Glomerular endothelial cell (primary cell): ENCODE data around the gene GCFC2. TPM values are rescaled to one million over a fixed set of nuclear protein-coding genes. Genes with fewer than 3 reads are reported as not detected.

Experiments
- DNase-seq: peaks from one replicate; pipeline ENCODE4 v3.0.0-alpha.2; 2011; ENCODE audit warnings: low read depth, low spot score; ENCODE audit errors: extremely low read depth
- total RNA-seq: library from RNA; depleted of rRNA; stranded (reverse); fragments of >200 nt; gene quantifications from 2 replicates; pipeline ENCODE4 v1.2.3, GENCODE V29; 2015

GCFC2 gene
- total RNA-seq, 1 donor from 2014 or later: 20.4 TPM

DNA sequence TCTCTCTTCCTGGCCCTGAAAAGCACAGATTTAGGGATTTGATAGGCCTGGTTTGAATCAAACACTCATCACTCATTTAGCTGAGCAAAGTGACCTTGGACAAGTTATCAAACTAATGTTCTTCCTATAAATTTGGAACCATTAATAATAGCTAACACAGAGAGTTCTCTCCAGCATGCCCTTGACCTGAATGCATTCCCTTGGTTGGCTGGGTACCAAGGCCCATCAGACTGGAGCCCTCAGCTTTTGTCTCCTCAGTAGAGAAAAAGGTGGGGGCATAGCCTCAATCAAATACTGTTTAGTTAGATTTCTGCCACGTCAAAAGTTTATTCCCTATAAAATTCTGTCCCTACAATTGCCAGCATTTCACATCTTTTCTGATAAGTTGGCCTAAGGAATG lies 77.9 kb downstream of the GCFC2 start:
- DNase-seq: no peak

DNA sequence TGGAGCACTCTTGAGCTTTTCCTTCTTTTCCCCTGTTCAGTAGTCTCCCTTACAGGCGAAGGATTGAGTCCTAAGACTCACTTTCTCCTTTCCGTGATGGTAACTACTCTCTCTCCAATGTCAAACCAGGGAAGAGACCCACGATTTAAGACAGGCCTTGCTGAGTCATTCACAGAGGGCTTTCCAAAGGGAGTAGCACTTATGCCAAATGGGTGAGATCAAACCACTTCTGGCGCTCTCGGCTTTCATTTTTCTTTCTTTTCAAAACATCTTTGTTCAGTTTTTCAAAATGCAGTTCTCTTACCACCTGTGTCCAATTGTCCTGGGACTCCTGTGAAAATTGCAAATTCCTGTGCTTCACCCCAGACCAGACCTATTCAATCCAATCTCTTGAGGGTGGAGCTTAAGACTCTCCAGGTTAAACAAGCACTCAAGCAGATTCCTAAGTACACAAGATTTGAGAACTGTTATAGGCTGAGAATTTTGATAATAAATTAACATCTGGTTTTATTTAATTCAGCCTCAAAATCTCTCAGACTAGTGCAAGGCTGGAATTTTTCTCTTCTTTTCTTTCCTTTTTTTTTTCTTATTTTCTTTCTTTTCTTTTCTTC lies 78.5 kb downstream of the GCFC2 start:
- DNase-seq: no peak

DNA sequence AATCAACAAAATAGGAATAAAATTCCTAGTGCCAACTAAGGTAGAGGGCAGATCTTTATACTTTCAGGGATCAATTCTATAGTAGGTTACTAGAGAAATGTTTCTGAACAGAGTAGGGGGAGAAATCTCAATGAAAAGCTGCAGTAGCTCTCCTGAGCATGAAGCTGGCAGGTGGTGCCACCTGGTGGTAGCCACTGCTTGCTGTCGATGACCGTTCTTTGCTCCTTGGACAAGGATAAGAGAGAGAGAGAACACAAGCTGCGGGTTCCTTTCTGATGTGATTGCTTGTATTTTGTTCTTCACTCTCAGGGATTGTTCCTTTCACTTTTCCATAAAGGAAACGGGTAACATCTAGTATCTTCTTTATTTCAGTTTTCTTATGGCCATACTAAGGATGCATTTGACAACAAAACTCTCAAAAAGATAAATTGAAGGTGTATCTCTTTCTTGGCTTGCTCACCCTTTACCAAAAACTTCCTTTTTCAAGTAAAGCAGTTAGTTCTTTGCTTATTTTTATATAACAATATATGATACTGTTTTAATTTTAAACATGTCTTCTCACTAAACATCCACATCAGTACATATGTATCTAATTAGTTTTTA lies 82.7 kb downstream of the GCFC2 start:
- peak; percentile 66 for DNase-seq

DNA sequence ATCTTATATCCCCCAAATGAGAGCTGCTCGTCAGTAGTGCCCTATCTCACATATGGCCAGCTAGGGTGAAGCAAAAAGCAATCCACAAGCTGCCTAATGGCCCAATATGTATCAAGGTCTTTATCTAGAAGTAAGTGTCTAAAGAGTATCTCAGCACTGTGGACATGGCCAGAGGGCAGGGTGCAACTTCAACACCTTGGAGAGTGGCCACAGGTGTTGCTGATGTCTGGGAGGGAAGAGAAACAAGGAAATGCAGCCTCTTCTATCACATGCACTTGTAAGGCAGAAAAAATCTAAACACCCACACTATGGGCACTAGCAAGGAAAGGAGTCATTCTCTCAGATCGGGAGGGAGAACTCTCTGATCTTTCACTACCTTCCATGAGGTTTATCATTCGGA lies 87.8 kb downstream of the GCFC2 start:
- no peak for DNase-seq

DNA sequence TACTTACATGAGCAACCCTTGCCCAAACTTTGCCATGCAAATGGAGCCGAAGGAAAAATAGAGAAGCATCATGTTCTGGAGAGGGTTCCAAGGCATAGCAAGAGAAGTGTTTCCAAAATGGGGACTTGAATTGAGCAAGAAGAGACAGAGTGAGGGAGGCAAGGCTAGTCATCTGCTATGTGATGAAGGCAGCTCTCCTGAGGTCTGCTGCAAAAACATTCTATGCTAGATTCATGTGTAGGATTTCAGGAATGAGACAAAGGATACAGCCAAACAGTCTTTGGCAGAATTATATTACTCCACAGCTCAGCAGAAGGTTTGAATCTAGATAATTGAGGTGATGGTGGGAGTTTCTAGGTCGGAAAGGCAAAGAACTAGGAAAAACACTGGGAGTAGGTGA lies 88.2 kb downstream of the GCFC2 start:
- DNase-seq: no peak

DNA sequence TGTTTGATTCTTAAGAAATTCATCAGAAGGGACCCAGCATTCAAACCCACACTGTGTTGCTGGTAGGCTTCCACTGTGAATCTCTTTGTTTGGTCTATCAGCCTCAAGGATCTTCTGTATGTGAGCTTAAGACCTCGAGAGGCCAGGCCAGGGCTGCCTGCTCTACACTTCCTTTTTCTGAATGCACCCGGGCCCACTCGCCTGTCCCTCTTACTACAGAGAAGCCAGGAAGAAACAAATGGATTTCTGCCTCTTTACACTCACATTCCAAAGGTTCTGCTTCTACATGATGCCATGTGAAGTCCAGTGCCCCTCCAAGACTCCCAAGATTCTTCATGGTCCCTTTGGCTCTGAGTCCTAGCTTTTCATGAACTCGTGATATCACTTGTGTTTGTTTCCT lies 89.5 kb downstream of the GCFC2 start:
- DNase-seq: no peak

DNA sequence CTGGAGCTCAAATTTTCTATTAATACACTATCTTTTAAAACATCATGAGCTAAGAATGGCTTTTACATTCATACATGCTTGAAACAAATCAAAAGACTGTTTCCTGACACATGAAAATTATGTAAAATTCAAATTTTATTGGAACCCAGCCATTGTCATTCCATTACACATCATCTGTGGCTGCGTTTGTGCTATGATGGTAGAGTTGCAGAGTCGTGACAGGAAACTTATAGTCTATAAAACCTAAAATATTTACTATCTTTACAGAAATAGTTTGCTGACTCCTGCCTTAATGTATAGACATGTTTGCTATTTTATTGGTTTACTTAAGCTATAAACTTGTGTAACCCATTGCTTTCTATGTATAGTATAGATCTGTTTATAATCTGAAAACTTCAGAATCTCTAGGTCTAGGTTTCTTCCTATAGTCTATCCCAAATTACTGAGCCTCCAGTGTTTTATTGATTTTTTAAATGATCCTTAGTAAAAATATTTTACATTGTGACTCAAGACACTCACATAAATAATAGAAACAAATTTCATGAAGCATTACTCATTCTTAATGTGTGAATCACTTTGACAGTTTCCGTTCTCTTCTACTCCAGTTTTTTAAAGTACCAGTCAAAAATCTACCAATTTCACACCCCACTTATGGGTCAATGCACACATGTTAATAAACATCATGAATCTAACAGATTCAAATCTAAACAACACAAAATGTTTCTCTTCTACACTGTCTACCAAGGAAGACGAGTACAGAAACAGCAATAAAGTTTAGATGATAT lies 90.6 kb downstream of the GCFC2 start:
- no peak for DNase-seq

DNA sequence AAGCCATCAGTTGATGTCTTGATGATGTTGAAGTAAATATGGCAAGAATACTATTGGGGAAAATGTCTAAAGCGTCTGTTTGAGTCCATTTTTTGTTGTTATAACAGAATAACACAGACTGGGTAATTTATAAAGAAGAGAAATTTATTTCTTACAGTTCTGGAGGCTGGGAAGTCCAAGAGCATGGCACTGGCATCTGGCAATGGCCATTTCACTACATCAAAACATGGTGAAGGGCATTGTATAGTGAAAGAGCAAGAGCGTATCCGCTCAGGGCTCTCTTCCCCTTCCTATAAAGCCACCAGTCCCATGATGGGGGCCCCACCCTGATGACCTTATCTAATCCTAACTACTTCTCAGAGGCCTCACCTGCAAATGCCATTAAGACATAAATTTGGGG lies 93.8 kb downstream of the GCFC2 start:
- no peak for DNase-seq

DNA sequence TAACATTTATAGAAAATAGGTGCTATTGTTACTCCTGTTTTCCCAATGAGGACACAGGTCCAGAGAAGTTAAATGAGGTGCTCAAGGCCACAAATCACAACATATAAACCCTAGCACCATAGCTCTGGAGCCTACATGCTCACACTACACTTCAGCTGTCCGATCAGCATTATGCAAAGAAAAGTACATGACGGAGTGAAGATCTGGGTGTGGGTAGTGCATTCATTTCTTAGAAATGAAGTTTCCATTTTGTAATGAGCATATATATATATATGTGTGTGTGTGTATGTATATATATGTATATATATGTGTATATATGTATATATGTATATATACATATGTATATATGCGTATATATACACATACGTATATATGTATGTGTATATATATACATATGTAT lies 94.3 kb downstream of the GCFC2 start:
- no peak for DNase-seq

DNA sequence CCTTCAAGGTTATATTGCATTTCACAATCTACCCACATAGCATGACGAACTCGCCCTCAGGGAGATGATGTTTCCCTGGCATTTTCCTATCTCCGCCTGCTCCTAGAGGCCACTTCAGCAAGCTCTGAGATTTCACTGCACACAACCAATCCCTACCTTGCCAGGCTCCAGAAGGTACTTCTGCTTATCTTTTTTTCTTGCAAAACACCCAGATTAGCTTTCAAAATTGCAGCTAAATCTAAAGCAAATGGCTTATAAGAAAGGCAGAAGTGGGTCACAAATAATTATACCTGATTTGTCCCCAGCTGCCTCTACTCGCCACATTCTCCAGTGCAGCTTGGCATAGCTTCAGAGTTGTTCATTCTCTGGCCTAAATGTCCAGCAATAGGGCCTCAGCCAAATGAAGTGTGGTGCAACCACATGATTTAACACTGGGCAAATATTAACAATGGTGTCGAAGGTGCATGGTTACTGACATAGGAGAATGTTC lies 96.5 kb downstream of the GCFC2 start:
- no peak for DNase-seq

DNA sequence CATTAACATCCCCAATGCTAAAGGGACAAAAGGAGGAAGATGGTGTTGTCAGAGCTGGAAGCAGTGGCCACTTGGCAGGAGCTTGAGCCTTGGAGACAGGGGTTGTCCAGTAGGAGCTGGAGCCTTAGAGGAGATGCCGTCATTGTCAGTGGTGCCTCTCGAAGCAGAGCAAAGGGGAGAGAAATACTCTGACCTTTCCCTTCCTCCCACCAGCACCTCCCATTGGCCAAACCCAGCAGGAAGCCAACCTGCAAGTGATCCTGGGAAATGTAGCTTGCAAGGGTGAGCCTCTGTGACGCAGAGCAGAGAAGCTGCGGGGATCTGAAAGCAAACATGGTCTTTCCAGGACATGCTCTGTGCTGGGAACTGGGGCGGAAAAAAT lies 97.9 kb downstream of the GCFC2 start:
- no peak for DNase-seq

Other genes with a start within 250 kb of the GCFC2 start
- 114 and 140 TPM in 2 replicates for gene EVA1A, start 150.0 kb downstream of the GCFC2 start, total RNA-seq
- 33.0 and 42.4 TPM in 2 replicates for gene MRPL19, start 64.1 kb downstream of the GCFC2 start, total RNA-seq